ENCODE data around the gene VPS16.

- TF ChIP-seq CTCF (conservative IDR thresholded peaks at IDR 0.05; ENCODE audit: low read depth, low read length) (no peak), MAZ (IDR thresholded peaks at IDR 0.05; ENCODE audit: borderline replicate concordance, low read depth, low read length) (no peak), RFX5 (IDR thresholded peaks at IDR 0.05; ENCODE audit: low read depth, low read length) (no peak), MXI1 (IDR thresholded peaks at IDR 0.05; ENCODE audit: borderline replicate concordance, low read depth, low read length) (no peak), USF2 (IDR thresholded peaks at IDR 0.05; ENCODE audit: low read depth, low read length) (no peak), POLR2A (IDR thresholded peaks at IDR 0.05; ENCODE audit: low read depth, low read length) (no peak), CEBPB (IDR thresholded peaks at IDR 0.05; ENCODE audit: low read depth, low read length) (no peak)
These were observed 60.5 kb downstream of the VPS16 start for GRCh38 chr20:2900845-2901592.
